HEK293T (cell line): ENCODE measurements around the gene KCTD20.

Experiments used
- BHLHE40 ChIP-seq: fragments of 450-650 bp; IDR thresholded peaks from 2 replicates; pipeline ENCODE4 v1.6.1; 2016; ENCODE audit warnings: mild to moderate bottlenecking, moderate library complexity, borderline replicate concordance
- SP1 ChIP-seq: fragments of 450-650 bp; IDR thresholded peaks from 2 replicates; pipeline ENCODE4 v1.6.1; 2017

GRCh38 chr6:36463676-36464075 lies 20.9 kb downstream of the KCTD20 start:
- TF ChIP-seq SP1: no peak
- TF ChIP-seq BHLHE40: no peak
